GM23338 (cell line): Measurements from ENCODE around the gene MYH13. TPM values are rescaled to one million over a fixed set of nuclear protein-coding genes. Genes with fewer than 3 reads are reported as not detected.

Experiments used
- ATAC-seq: fragments of 200-7000 bp; cut with Tn5 transposase; 3 replicates; pipeline ENCODE4 v1.9.1; 2020
- DNase-seq: peaks from one replicate; pipeline ENCODE4 v3.0.0-alpha.2; 2015; ENCODE audit warnings: low spot score
- H2AFZ ChIP-seq: fragments of 200-600 bp; sonication (generic); 2 replicates; pipeline ENCODE4 v1.8.0; 2016; ENCODE audit warnings: antibody characterized with exemption, mild to moderate bottlenecking, moderate library complexity
- H3F3A ChIP-seq: fragments of 200-600 bp; sonication (generic); replicated peaks from 2 replicates; pipeline ENCODE4 v1.8.0; 2017; ENCODE audit warnings: antibody characterized with exemption, mixed run types, low read depth
- H3K27ac ChIP-seq: fragments of 200-600 bp; sonication (generic); 2 replicates; pipeline ENCODE4 v1.6.1; 2016; ENCODE audit warnings: low read depth
- H3K27me3 ChIP-seq: fragments of 200-600 bp; sonication (generic); 2 replicates; pipeline ENCODE4 v1.8.0; 2016; ENCODE audit warnings: mild to moderate bottlenecking, mixed run types, moderate library complexity; ENCODE audit not compliant: insufficient read depth
- H3K36me3 ChIP-seq: fragments of 200-600 bp; sonication (generic); 2 replicates; pipeline ENCODE4 v1.8.0; 2016; ENCODE audit warnings: mild to moderate bottlenecking; ENCODE audit not compliant: insufficient read depth
- H3K4me1 ChIP-seq: fragments of 200-600 bp; sonication (generic); 2 replicates; pipeline ENCODE4 v1.8.0; 2016; ENCODE audit warnings: mild to moderate bottlenecking, moderate library complexity; ENCODE audit not compliant: insufficient read depth
- H3K4me2 ChIP-seq: fragments of 200-600 bp; sonication (generic); 2 replicates; pipeline ENCODE4 v1.7.1; 2017; ENCODE audit warnings: mixed run types
- H3K4me3 ChIP-seq: fragments of 200-600 bp; sonication (generic); 2 replicates; pipeline ENCODE4 v1.6.1; 2016; ENCODE audit warnings: mixed run types
- H3K79me2 ChIP-seq: fragments of 200-600 bp; sonication (generic); replicated peaks from 2 replicates; pipeline ENCODE4 v1.8.0; 2017; ENCODE audit warnings: mild to moderate bottlenecking; ENCODE audit not compliant: insufficient read depth
- H3K9me2 ChIP-seq: fragments of 200-600 bp; sonication (generic); 2 replicates; pipeline ENCODE4 v1.8.0; 2017; ENCODE audit not compliant: insufficient read depth
- H4K20me1 ChIP-seq: fragments of 200-600 bp; sonication (generic); replicated peaks from 2 replicates; pipeline ENCODE4 v1.8.0; 2017; ENCODE audit warnings: mild to moderate bottlenecking; ENCODE audit not compliant: insufficient read depth
- H3K27ac Mint-ChIP-seq: 2 replicates; pipeline ENCODE4 v1.8.0; 2020; ENCODE audit warnings: inconsistent platforms, mild to moderate bottlenecking, moderate library complexity, mixed read lengths
- H3K27me3 Mint-ChIP-seq: 3 replicates; pipeline ENCODE4 v1.8.0; 2022; ENCODE audit warnings: low read depth, mild to moderate bottlenecking, moderate library complexity, mixed read lengths, inconsistent platforms; ENCODE audit not compliant: insufficient read depth, poor library complexity
- H3K36me3 Mint-ChIP-seq: 3 replicates; pipeline ENCODE4 v1.8.0; 2021; ENCODE audit warnings: low read depth, mild to moderate bottlenecking, inconsistent platforms, moderate library complexity, mixed read lengths
- H3K4me1 Mint-ChIP-seq: 3 replicates; pipeline ENCODE4 v1.8.0; 2020; ENCODE audit warnings: mild to moderate bottlenecking, inconsistent platforms, mixed read lengths
- H3K4me3 Mint-ChIP-seq: 3 replicates; pipeline ENCODE4 v1.8.0; 2021; ENCODE audit warnings: moderate library complexity, mild to moderate bottlenecking, inconsistent platforms, mixed read lengths
- H3K9me3 Mint-ChIP-seq: 3 replicates; pipeline ENCODE4 v1.8.0; 2020; ENCODE audit warnings: moderate library complexity, mild to moderate bottlenecking, inconsistent platforms, mixed read lengths
- JUNB ChIP-seq: IDR thresholded peaks from one replicate; pipeline ENCODE4 v1.6.1; 2016; ENCODE audit warnings: antibody characterized with exemption; ENCODE audit not compliant: unreplicated experiment
- polyA plus RNA-seq: library from polyadenylated mRNA; unstranded; fragments of >200 nt; fragmentation: Nextera tagmentation; extraction: Ambion mirVana; gene quantifications from 2 replicates; pipeline ENCODE4 v1.2.1, GENCODE V29; 2016
- total RNA-seq: library from RNA; depleted of rRNA; stranded (reverse); fragments of >200 nt; shearing (Covaris generic); gene quantifications from 2 replicates; pipeline ENCODE4 v1.2.3, GENCODE V29; 2014
- TF ChIP-seq, protein P1 (sequence below), 2 experiments: fragments of 200-600 bp in 1 of 2; sonication (generic) in 1 of 2; conservative IDR thresholded peaks; 2 replicates each; pipeline versions ENCODE4 v1.5.1 to v1.6.1; 2016 to 2017; ENCODE audit warnings: antibody characterized with exemption in 2 of 2, low read depth in 2 of 2, mild to moderate bottlenecking in 2 of 2, moderate library complexity in 1 of 2
- TF ChIP-seq, protein P2 (sequence below): fragments of 250-450 bp; sonication (Bioruptor Pico); IDR thresholded peaks from 2 replicates; pipeline ENCODE4 v1.5.0; 2020; ENCODE audit warnings: mild to moderate bottlenecking, moderate library complexity

Gene MYH13
- total and polyA plus RNA-seq, 2 experiments from 2014 or later, result not detected

DNA sequence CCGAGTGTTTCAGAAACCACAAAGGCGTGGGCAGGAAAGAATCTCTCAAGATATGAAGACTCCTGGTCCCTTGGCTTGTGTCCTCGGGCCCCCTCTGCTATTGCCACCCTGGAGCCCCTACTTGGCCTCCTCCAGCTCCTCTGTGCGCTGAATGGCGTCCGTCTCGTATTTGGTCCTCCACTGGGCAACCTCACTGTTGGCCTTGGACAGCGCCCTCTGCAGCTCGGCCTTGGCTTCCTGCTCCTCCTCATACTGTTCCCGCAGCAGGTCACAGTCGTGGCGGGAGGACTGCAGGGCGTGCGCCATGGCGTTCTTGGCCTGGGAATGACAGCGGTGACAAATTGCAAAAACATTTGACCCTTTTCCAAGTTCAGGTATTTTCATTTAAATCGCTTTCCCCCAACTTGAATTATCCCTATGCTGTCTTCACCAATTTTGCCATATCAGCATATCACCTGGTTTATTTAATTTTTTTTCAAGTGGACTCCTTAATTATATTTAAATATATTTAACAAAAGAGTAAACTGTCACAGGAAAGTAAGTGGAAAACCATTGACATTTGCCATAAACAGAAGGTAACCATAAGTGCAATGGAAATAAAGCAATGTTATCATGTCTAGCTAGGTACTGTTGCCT is 59.7 kb downstream of the MYH13 start:
- Histone ChIP-seq H3F3A (0 out of 2 replicates have a peak, but pooled peaks cover 2% of the 10 kb centered on the region), H3K27me3 (no peaks in the 10 kb centered on the region), H3K36me3 (no peaks in the 10 kb centered on the region), H3K4me2 (no peak overlapping the region), H2AFZ (no peak overlapping the region), H4K20me1 (no peaks in the 10 kb centered on the region), H3K4me1 (no peaks in the 10 kb centered on the region), H3K4me3 (no peak overlapping the region), H3K9me2 (no peaks in the 10 kb centered on the region), H3K27ac (no peak overlapping the region), H3K79me2 (no peaks in the 10 kb centered on the region)
- Mint-ChIP-seq H3K27ac (no peak overlapping the region), H3K36me3 (peaks cover 13% of the 10 kb centered on the region), H3K4me3 (no peak overlapping the region), H3K27me3 (peaks cover 3% of the 10 kb centered on the region), H3K4me1 (peaks cover 2% of the 10 kb centered on the region; the same call in 2 of the 3 replicates), H3K9me3 (peaks cover 22% of the 10 kb centered on the region)
- TF ChIP-seq JUNB, result no peak
- TF ChIP-seq, protein P1, sequence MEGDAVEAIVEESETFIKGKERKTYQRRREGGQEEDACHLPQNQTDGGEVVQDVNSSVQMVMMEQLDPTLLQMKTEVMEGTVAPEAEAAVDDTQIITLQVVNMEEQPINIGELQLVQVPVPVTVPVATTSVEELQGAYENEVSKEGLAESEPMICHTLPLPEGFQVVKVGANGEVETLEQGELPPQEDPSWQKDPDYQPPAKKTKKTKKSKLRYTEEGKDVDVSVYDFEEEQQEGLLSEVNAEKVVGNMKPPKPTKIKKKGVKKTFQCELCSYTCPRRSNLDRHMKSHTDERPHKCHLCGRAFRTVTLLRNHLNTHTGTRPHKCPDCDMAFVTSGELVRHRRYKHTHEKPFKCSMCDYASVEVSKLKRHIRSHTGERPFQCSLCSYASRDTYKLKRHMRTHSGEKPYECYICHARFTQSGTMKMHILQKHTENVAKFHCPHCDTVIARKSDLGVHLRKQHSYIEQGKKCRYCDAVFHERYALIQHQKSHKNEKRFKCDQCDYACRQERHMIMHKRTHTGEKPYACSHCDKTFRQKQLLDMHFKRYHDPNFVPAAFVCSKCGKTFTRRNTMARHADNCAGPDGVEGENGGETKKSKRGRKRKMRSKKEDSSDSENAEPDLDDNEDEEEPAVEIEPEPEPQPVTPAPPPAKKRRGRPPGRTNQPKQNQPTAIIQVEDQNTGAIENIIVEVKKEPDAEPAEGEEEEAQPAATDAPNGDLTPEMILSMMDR (conservative IDR thresholded peaks at IDR 0.05; ENCODE audit: low read depth in 2 of 2), result peak; percentile 44 to 59
- TF ChIP-seq, protein P2, sequence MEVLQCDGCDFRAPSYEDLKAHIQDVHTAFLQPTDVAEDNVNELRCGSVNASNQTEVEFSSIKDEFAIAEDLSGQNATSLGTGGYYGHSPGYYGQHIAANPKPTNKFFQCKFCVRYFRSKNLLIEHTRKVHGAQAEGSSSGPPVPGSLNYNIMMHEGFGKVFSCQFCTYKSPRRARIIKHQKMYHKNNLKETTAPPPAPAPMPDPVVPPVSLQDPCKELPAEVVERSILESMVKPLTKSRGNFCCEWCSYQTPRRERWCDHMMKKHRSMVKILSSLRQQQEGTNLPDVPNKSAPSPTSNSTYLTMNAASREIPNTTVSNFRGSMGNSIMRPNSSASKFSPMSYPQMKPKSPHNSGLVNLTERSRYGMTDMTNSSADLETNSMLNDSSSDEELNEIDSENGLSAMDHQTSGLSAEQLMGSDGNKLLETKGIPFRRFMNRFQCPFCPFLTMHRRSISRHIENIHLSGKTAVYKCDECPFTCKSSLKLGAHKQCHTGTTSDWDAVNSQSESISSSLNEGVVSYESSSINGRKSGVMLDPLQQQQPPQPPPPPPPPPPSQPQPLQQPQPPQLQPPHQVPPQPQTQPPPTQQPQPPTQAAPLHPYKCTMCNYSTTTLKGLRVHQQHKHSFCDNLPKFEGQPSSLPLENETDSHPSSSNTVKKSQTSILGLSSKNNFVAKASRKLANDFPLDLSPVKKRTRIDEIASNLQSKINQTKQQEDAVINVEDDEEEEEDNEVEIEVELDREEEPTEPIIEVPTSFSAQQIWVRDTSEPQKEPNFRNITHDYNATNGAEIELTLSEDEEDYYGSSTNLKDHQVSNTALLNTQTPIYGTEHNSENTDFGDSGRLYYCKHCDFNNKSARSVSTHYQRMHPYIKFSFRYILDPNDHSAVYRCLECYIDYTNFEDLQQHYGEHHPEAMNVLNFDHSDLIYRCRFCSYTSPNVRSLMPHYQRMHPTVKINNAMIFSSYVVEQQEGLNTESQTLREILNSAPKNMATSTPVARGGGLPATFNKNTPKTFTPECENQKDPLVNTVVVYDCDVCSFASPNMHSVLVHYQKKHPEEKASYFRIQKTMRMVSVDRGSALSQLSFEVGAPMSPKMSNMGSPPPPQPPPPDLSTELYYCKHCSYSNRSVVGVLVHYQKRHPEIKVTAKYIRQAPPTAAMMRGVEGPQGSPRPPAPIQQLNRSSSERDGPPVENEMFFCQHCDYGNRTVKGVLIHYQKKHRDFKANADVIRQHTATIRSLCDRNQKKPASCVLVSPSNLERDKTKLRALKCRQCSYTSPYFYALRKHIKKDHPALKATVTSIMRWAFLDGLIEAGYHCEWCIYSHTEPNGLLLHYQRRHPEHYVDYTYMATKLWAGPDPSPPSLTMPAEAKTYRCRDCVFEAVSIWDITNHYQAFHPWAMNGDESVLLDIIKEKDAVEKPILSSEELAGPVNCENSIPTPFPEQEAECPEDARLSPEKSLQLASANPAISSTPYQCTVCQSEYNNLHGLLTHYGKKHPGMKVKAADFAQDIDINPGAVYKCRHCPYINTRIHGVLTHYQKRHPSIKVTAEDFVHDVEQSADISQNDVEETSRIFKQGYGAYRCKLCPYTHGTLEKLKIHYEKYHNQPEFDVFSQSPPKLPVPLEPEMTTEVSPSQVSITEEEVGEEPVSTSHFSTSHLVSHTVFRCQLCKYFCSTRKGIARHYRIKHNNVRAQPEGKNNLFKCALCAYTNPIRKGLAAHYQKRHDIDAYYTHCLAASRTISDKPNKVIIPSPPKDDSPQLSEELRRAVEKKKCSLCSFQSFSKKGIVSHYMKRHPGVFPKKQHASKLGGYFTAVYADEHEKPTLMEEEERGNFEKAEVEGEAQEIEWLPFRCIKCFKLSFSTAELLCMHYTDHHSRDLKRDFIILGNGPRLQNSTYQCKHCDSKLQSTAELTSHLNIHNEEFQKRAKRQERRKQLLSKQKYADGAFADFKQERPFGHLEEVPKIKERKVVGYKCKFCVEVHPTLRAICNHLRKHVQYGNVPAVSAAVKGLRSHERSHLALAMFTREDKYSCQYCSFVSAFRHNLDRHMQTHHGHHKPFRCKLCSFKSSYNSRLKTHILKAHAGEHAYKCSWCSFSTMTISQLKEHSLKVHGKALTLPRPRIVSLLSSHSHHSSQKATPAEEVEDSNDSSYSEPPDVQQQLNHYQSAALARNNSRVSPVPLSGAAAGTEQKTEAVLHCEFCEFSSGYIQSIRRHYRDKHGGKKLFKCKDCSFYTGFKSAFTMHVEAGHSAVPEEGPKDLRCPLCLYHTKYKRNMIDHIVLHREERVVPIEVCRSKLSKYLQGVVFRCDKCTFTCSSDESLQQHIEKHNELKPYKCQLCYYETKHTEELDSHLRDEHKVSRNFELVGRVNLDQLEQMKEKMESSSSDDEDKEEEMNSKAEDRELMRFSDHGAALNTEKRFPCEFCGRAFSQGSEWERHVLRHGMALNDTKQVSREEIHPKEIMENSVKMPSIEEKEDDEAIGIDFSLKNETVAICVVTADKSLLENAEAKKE (CRISPR knock-in tag), result no peak
- DNase-seq, result peak; percentile 25
- ATAC-seq, result no peak
